Sciatic nerve (tissue), 2 donors: ENCODE results near the gene CENPS. TPM values are rescaled to one million over a fixed set of nuclear protein-coding genes. Genes with fewer than 3 reads are reported as not detected.
A peak's percentile ranks its signal among the peaks of the same experiment; 100 is the strongest.
"Not testable (repeated sequence)": the region's sequence is repeated elsewhere in the genome, so short reads cannot be mapped to it uniquely, and the experiment has no call there.

Experiments used
- ATAC-seq: fragments of 200-7000 bp; cut with Tn5 transposase; one replicate; pipeline ENCODE4 v1.9.1; 2020; ENCODE audit warnings: mild to moderate bottlenecking, moderate library complexity
- DNase-seq: peaks from one replicate; pipeline ENCODE4 v3.0.0-alpha.2; 2020; ENCODE audit warnings: low spot score
- intact Hi-C: fragments of 100-400 bp; cut with DNase I; formaldehyde crosslinking; loops from one replicate; pipeline ENCODE4 v1.14.2; 2022
- total RNA-seq: library from RNA; stranded (reverse); fragmentation: NEBNext Ultra II Directional; extraction: Animal tissue kit (Norgen Biotek cat#: 25700); gene quantifications from one replicate; pipeline ENCODE4 v1.2.1, GENCODE V29; 2021
- donor health status: DM: no; HTN: no; CAD: no.
- donor health status: DM: no; HTN: no; CAD: no.

The CENPS gene
- total RNA-seq, 1 donor from 2014 or later = 12.2 TPM

DNA sequence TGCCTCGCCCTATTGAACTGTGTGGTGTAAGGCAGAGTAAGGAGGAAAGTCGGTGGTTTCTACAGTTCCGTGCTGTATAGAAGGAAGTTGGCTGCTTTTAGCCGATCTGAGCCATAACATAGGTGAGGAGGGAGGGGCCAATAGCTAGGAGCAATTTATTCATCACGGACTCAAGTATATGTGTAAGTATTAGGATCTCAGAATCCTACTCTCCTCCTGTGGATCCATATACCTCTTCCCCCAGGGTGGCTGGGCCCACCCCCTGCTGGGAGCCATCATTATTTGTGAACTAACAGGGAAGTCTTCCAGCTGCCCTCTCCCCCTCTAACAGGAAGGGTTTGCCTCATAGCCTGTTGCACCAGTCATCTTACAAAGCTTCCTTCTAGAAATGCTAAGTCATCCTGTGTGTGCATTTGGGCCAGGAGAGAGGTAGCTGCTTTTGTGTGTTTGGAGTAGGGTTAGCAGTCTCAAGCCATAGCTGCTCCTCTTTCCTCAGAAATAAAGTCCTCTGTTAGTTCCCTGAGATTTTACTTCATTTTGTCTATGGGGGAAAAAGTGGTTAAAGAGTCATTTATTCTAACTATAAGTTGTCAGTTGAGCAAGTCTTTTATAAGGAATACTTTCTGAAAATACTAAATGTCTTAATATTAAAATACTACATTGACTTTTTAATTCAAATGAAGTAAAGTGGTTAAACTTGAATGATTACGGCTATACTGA is 14.9 kb upstream of the CENPS start:
- ATAC-seq = peak; percentile 70
- no peak for DNase-seq
- intact Hi-C loops = no loop called here

DNA sequence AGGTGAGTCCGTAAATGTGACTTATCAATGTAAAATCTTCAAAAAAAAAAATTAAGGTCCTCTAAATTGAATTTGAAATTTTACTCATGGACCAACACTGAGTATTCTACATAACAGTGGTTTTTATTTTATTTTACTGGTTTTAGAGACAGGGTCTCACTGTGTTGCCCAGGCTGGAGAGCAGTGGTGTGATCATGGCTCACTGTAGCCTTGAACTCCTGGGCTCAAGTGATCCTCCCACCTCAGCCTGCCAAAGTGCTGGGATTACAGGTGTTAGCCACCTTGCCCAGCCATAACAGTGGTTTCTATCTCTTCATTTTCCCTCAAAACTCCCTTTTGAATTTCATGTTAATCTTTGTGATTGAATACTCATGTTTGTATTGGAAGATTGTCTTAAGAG is 14.3 kb upstream of the CENPS start:
- intact Hi-C loops, DNase-seq, ATAC-seq: not testable (repeated sequence)

DNA sequence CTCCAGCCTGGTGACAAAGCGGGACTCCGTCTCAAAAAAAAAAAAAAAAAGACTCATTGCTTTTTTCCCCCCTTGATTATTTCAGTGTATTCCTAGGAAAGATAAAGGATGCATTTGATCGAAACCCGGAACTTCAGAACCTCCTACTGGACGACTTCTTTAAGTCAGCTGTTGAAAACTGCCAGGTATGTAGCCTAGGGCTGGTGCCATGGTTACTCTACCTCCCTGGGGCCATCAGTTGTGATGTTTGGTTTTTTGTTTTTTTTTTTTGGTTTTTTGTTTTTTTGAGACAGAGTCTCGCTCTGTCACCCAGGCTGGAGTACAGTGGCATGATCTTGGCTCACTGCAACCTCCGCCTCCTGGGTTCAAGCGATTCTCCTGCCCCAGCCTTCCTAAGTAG is 11.5 kb upstream of the CENPS start:
- DNase-seq, intact Hi-C loops, ATAC-seq: not testable (repeated sequence)

DNA sequence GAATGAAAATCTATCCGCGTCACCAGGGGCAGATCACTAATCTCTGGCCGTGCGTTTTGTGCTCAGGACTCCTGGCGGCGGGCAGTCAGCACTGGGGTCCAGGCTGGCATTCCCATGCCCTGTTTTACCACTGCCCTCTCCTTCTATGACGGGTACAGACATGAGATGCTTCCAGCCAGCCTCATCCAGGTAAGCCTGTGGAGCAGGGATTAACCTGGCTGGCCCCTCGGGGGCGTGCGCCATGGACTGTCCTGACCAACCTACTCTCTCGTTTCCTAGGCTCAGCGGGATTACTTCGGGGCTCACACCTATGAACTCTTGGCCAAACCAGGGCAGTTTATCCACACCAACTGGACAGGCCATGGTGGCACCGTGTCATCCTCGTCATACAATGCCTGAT is 10.9 kb upstream of the CENPS start:
- ATAC-seq = no peak
- no peak for DNase-seq
- intact Hi-C loops = no loop called here

DNA sequence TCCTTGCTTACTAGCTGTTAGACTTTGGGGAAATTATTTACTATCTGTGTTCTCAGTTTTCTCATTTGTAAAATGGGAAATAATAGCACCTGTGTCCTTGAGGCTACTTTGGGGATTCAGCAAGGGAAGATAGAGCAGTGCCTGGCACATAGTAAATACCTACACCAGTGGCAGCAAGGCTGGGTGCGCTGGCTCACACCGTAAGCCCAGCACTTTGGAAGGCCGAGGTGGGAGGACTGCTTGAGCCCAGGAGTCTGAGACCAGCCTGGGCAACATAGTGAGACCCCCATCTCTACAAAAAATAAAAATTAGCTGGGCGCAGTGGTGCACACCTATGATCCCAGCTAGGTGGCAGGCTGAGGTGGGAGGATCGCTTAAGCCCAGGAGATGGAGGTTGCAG is 8.6 kb upstream of the CENPS start:
- DNase-seq (no peak), ATAC-seq (no peak)
- intact Hi-C loops = no loop called here

DNA sequence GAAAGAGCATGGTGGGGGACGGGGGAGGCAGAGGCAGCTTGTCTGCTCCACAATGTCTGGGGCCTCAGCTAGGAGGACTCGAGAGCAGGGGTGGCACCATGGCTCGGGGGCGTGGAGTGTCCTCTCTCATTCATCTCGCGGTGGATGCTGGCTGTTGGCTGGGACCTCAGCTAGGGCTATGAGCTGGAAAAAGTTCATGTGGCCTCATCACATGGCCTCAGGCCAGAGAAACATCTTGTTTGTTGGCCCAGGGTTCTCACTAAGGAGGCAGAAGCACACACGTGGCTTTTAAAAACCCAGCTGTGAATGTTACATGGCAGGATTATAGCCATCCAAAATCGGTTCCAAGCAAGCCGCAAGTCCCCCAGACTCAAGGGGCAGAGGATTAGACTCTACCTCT is 6.2 kb upstream of the CENPS start:
- ATAC-seq (peak; percentile 66), DNase-seq (peak; percentile 67)
- intact Hi-C loops = no loop called here

DNA sequence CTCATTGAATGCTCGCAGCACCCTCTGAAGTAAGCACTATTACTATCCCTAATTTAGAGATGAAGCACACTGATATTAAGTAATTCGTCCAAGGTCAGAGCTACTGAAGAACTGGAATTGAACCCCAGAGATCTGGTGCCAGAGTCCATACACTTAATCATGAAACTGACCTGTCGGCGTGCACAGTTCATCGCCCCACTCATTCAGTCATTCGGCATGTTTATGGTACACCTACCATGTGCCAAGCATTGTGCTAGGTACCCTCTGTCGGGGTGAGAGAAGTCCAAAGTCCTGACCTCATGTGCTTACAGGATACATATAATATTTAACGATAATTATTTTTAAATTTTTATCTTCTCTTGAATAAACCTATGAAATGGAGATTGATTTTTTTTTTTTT is 5.6 kb upstream of the CENPS start:
- no peak for ATAC-seq
- intact Hi-C loops = loop anchor here (5.0 kb wide), 1 partner anchor 47 kb away; no protein-coding TSS in a partner anchor
- DNase-seq = no peak

DNA sequence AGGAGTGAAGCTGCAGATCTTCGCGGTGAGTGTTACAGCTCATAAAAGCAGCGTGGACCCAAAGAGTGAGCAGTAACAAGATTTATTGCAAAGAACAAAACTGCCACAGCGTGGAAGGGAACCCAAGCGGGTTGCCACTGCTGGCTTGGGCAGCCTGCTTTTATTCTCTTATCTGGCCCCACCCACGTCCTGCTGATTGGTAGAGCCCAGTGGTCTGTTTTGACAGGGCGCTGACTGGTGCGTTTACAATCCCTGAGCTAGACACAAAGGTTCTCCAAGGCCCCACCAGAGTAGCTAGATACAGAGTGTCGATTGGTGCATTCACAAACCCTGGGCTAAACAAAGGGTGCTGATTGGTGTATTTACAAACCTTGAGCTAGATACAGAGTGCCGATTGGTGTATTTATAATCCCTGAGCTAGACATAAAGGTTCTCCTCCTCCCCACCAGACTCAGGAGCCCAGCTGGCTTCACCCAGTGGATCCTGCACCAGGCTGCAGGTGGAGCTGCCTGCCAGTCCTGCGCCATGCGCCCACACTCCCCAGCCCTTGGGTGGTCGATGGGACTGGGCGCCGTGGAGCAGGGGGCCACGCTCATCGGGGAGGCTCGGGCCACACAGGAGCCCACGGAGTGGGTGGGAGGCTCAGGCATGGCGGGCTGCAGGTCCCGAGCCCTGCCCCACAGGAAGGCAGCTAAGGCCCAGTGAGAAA is 4.3 kb upstream of the CENPS start:
- intact Hi-C loops = loop anchor here (5.0 kb wide), 1 partner anchor 49 kb away; no protein-coding TSS in a partner anchor
- DNase-seq, ATAC-seq: not testable (repeated sequence)

DNA sequence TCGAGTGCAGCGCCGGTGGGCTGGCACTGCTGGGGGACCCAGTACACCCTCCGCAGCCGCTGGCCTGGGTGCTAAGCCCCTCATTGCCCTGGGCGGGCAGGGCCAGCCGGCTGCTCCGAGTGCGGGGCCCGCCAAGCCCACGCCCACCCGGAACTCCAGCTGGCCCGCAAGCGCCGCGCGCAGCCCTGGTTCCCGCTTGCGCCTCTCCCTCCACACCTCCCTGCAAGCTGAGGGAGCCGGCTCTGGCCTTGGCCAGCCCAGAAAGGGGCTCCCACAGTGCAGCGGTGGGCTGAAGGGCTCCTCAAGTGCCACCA is 3.7 kb upstream of the CENPS start:
- DNase-seq = not testable (repeated sequence)
- intact Hi-C loops = loop anchor here (5.0 kb wide), 1 partner anchor 49 kb away; no protein-coding TSS in a partner anchor

DNA sequence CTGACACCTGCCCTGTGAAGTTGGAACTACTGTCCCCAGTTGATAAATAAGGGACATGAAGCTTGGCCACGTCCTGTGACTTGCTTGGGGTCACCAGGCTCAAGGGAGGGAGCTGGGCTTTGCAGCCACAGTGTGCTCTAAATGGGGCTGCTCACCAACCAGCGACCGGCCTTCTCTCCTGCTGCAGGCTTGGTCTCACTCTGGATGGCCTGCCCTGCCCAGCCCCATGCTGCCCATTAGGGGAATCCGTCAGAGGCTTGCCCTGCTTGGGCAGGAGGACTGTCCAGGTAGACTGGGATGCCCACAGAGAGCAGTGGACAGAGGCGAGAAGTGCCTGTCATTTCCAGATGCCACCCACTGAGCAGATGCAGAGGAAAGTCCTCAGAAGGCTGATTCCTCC is 1.2 kb upstream of the CENPS start:
- DNase-seq (no peak), ATAC-seq (no peak)
- intact Hi-C loops = loop anchor here (5.0 kb wide), 1 partner anchor 52 kb away; no protein-coding TSS in a partner anchor

More for the DNA sequence above, 3.7 kb upstream of the CENPS start:
- ATAC-seq = not testable (repeated sequence)

DNA sequence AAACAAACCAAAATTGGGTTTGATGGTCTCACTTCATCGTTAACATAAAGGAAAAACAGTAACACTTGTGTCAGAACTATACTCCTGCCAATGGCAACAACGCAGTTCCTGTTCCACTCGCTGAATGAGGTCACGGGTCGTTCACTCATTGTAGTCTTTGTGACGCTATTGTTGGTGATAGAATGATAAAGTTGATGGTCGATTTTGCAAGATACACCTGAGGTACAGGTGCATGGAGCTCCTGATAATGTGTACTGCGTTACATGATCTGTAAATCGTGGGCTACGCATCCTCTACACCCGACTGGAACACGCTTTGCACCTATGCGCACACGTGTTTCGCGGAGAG is 391 bp upstream of the CENPS start:
- DNase-seq (no peak), ATAC-seq (peak; percentile 6)
- intact Hi-C loops = loop anchor here (5.0 kb wide), 1 partner anchor 53 kb away; no protein-coding TSS in a partner anchor

DNA sequence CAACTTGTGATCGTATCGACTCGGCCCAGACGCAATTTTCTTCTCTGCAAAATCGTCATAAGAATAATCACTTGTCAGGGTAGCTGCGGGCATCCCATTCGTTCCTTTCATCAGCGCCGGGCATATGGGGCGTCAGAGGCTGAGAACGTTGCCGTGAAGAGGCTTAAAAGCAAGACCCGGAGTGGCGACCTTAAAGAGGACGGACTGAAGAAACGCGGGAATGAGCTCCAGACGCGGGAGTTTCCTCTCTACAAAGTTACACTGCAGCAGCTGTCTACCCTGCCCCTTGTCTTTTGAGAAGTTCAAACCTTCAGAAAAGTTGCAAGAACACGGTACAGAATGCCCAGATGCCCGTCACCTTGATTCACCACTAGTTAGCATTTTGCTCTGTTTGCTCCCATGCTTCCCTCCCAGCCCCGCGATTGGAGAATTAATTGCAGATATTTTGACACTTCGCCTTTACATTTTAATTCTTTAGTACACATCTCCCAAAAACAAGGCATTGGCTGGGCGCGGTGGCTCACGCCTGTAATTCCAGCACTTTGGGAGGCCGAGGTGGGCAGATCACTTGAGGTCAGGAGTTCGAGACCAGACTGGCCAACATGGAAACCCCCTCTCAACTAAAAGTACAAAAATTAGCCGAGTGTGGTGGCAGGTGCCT is 967 bp downstream of the CENPS start:
- ATAC-seq (peak; percentile 1), DNase-seq (no peak)
- intact Hi-C loops = no loop called here

DNA sequence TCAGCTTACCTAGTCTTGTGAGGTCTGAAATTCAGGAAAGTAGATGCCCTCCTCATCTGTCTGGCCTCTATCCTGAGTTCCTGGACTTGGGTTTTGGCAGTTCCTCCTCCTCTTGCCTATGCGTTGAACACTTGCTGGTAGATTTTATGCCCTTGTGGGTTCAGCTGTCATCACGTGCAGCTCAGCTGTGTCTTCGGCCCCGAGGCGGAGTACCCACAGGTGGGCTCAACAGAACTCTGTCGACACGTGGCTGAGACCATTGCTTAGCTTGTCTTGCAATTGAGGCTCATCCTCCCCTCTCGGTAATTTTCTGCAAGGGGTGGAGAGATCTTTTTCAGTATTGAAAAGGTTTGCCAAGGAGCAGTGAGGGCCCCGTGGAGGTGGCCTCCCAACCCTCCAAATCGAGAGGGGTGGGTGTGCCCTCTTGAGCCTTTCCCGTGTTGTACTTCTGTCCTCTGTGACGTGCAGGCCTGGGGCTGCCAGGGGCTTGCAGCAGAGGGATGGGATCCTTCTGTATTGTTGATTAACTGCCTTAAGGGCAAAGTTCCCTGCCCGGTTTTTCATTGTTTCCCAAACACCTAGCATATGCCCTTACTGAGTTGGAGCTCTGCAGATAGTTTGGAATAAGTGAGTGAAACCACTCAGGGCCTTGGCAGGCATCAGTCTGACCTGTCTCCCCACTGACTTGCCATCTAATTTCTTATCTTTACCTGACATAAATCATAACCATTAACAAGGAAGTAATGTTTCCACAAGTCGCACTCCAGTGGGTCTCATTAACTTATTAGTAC is 2.9 kb downstream of the CENPS start:
- DNase-seq (no peak), ATAC-seq (no peak)
- intact Hi-C loops = no loop called here

DNA sequence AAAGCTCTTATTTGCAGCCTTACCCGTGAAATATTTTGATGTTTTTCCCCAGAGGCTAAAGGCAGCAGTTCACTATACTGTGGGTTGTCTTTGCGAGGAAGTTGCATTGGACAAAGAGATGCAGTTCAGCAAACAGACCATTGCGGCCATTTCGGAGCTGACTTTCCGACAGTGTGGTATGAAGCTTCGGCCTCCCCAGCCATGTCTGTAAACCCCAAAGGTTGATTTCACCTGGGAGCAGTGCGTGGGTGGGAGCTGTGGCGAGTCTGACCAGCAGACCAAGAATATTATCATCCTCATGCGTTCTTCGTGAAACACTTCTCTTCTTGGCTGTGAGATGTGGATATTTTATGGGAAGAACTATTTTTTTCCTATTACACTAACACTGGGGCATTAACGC is 3.6 kb downstream of the CENPS start:
- ATAC-seq (no peak), DNase-seq (no peak)
- intact Hi-C loops = no loop called here

DNA sequence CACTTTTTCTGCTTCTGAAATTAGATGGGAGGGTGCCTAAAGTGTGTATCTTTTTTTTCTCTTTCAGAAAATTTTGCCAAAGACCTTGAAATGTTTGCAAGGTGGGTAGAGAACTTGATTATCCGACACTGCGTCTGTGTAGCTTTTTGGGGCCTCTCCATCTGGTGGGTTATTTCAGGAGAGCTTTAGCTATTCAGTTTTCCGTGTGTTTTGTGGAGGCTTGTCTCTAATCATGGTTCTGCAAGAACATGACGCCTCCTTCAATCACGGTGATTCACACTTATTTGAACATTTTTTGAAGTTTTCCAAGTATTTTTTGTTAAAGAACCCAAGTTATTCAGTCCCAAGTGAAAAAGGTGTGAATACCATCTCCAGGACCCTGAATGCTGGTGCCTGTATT is 4.4 kb downstream of the CENPS start:
- no peak for DNase-seq
- ATAC-seq = no peak
- intact Hi-C loops = no loop called here

DNA sequence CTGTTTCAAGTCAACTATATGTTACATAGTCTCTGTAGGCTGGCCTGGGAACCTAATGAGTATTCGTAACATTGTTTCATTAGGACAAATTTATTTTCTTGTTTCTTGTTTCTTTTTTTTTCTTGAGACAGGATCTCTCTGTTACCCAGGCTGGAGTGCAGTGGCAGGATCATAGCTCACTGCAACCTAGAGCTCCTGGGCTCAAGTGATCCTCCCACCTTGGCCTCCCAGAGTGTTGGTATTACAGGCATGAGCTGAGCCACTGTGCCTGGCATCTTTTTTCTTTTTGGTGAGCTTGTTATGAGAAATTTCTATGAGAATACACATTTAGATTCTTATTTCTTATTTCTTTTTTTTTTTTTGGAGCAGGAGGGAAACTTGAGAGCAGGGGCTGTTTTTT is 6.8 kb downstream of the CENPS start:
- ATAC-seq = no peak
- intact Hi-C loops = no loop called here
- no peak for DNase-seq

DNA sequence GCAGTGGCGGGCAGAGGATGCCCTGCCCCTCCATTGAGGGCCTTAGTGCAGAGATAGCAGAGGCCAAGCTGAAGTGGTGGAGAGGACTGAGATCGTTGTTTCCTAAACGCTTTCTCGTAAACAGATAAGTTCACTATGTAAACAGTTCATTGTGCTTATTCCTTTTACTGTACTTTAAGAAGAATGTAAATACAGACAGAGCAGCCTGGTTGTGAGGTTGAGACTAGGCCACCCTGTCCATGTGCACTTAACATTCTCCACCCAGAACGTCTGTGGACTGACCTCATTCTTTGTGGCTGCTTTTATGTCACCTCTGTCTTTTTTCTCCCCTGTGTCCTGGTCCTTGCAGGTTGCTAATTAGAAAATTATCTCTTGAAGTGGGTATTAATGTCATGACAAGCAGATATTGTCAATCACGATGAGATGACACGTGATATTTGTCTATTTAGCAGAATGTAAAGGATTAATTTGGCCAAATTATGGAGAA is 8.5 kb downstream of the CENPS start:
- no peak for DNase-seq
- intact Hi-C loops = no loop called here
- ATAC-seq = no peak

DNA sequence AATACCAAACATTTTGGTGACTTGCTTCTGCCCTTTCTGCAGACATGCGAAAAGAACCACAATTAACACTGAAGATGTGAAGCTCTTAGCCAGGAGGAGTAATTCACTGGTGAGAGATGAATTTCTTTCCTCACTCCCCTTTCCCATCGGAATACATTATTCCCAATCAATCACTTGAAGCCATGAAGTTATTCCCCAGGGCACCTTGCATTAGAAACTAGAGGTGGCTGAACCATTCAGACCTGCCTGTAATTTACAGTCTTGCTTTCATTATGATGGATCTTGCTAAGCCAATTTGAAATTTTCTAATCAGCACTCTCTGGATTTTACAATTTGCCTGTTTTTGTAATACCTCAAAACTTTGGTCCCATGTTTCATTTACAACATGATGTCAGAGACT is 10.1 kb downstream of the CENPS start:
- no peak for ATAC-seq
- intact Hi-C loops = no loop called here

DNA sequence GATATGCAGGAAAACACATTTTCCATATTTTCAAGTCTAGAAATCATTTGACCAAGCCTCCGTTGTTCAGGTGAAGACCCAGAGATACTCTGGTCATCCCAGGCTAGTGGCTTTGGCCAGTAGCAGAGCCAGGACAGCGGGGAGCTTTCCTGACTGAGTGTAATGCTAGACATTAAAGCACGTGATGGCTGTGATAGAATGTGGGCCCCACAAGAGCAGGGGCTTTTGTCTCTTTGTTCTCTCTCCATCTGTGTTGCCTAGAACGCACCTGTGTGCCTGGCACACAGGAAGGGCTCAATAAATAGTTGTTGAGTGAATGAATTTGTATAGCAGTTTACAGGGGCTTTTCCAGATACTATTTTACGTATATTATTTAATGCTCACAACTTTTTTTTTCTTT is 10.6 kb downstream of the CENPS start:
- intact Hi-C loops = no loop called here
- ATAC-seq (no peak), DNase-seq (no peak)

More for the DNA sequence above, 10.1 kb downstream of the CENPS start:
- no peak for DNase-seq
